GM19193 (cell line): ENCODE data around the gene CD19.
A peak's percentile ranks its signal among the peaks of the same experiment; 100 is the strongest.

Experiments
- POLR2A ChIP-seq: IDR thresholded peaks from 4 replicates; pipeline ENCODE4 v1.6.1; 2011; ENCODE audit not compliant: insufficient read depth, insufficient read length; ENCODE audit errors: extremely low read depth

Gene CD19

GRCh38 chr16:28984619-28985135 is 52.9 kb downstream of the CD19 start, which contains the start of gene LAT:
Gene LAT, plus strand, starts transcription at chr16:28985052. Its CDS starts 366 bp downstream, at chr16:28985418.
- TF ChIP-seq POLR2A: peak; percentile 32

GRCh38 chr16:28985211-28986041 is 53.7 kb downstream of the CD19 start:
- no peak for TF ChIP-seq POLR2A

DNA sequence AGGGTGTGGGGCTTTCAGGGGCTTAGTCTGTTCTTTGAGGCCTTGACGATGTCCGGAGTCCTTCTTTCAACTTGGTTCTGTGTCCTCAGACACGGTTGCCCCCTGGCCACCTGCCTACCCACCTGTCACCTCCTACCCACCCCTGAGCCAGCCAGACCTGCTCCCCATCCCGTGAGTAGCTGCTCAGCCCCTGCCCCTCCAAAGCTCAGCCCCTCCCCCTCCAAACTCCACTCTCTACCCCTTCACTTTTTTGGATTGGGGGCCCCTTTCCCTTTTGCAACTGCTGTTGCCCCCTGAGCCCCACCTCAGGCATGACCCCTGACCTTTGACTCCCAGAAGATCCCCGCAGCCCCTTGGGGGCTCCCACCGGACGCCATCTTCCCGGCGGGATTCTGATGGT is 54.3 kb downstream of the CD19 start:
- TF ChIP-seq POLR2A: no peak

- no peak for TF ChIP-seq POLR2A
Observed at GRCh38 chr16:28986492-28986891, 54.7 kb downstream of the CD19 start.

DNA sequence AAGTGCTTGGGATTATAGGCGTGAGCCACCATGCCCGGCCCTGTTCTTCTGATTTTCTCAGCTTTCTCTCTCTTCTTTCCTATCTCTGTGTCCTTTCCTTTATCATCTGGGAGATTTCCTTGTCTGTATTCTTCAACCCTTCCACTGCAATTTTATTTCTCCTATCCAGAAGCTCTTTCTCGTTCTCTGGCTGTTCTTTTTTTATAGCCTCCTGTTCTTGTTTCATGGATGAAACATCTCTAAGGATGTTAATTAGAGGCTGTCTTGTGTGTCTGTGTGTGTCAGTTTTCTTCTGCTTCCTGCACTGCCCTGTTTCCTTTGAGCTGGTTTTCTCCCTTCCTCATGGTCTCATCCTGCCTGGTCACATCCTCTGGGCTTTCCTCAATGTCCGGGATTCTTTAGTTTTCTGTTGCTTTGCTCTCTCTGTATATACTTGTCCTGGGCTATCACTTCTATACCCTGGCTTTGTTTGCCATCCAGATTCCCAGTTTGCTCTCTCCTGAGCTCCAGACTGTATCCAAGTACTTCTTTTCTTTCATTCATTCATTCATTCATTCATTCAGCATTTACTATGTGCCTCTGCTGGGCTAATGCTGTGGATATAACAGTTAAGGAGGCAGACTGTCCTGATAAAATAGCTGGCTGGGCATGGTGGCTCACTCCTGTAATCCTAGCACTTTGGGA is 55.5 kb downstream of the CD19 start:
- TF ChIP-seq POLR2A: no peak
